ENCODE results near the gene ZNF441.
A peak's percentile ranks its signal among the peaks of the same experiment; 100 is the strongest.

The ZNF441 gene

DNA sequence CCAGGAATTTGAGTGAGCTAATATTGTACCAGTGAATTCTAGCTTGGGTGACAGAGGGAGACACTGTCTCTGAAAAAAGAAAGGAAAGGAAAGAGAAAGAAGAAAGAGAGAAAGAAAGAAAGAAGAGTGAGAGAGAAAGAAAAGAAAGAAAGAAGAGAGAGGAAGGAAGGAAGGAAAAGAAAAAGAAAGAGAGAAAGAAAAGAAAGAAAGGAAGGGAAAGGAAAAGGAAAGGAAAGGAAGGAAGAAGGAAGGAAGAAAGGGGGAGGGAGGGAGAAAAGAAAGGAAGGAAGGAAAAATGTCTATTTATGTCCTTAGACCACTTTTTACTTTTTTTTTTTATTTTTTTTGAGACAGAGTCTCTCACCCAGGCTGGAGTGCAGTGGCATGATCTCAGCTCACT is 26.1 kb downstream of the ZNF441 start:
- no peaks in the 10 kb centered on the region for H3F3A ChIP-seq (ENCODE audit: low read depth)
- no peaks in the 10 kb centered on the region for H3K36me3 ChIP-seq (ENCODE audit: insufficient read depth, low read length)
- H3K4me1 ChIP-seq (ENCODE audit: insufficient read depth, low read length, poor library complexity, severe bottlenecking), result peaks cover 5% of the 10 kb centered on the region
- no peak overlapping the region for H3K4me2 ChIP-seq (ENCODE audit: low read depth, low read length, poor library complexity, severe bottlenecking)
- no peaks in the 10 kb centered on the region for H3K79me2 ChIP-seq (ENCODE audit: insufficient read depth, low read length)
- H3K9ac ChIP-seq (ENCODE audit: low read depth, low read length, poor library complexity, severe bottlenecking), result no peak overlapping the region
- H3K27me3 ChIP-seq (ENCODE audit: insufficient read depth, low read length, poor library complexity, severe bottlenecking), result no peaks in the 10 kb centered on the region
- no peak overlapping the region for H3K4me3 ChIP-seq (ENCODE audit: low read length, poor library complexity, severe bottlenecking)
- no peak for TF ChIP-seq EZH2phosphoT487 (IDR thresholded peaks at IDR 0.05; ENCODE audit: borderline replicate concordance)
- TF ChIP-seq, protein P1, sequence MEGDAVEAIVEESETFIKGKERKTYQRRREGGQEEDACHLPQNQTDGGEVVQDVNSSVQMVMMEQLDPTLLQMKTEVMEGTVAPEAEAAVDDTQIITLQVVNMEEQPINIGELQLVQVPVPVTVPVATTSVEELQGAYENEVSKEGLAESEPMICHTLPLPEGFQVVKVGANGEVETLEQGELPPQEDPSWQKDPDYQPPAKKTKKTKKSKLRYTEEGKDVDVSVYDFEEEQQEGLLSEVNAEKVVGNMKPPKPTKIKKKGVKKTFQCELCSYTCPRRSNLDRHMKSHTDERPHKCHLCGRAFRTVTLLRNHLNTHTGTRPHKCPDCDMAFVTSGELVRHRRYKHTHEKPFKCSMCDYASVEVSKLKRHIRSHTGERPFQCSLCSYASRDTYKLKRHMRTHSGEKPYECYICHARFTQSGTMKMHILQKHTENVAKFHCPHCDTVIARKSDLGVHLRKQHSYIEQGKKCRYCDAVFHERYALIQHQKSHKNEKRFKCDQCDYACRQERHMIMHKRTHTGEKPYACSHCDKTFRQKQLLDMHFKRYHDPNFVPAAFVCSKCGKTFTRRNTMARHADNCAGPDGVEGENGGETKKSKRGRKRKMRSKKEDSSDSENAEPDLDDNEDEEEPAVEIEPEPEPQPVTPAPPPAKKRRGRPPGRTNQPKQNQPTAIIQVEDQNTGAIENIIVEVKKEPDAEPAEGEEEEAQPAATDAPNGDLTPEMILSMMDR (conservative IDR thresholded peaks at IDR 0.05; ENCODE audit: low read length), result no peak
- H3K9me2 ChIP-seq (replicated peaks; ENCODE audit: low read depth, low read length), result no peaks in the 10 kb centered on the region
- no peaks in the 10 kb centered on the region for H4K20me1 ChIP-seq (ENCODE audit: insufficient read depth, low read length, poor library complexity, severe bottlenecking)
- no peaks in the 10 kb centered on the region for H3K9me3 ChIP-seq (ENCODE audit: insufficient read depth, low read depth, low read length)
- H2AFZ ChIP-seq (ENCODE audit: low read length), result no peak overlapping the region

DNA sequence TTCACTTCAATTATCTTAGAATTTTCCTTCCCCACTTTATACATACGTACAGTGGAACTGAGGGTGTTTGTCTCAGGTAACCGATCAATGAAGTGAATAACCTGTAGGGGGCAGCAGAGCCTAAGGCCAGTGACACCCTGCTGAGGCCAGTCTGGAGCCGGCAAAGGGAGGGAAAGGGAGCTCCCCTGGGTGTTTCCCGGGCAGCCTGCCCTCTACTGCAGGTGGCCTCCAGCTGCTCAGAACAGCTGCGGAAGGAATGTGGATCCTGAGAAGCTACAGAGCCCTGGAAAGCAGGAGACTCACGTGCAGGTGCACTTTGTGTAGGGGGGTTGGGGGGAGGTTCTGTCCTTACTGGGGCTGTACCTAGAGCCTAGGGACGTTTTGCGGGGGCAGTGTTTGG is 30.7 kb downstream of the ZNF441 start:
- Histone ChIP-seq H3K36me3 (ENCODE audit: insufficient read depth, low read length) (no peaks in the 10 kb centered on the region), H3K9ac (ENCODE audit: low read depth, low read length, poor library complexity, severe bottlenecking) (peak overlapping the region; percentile 70), H2AFZ (ENCODE audit: low read length) (peak overlapping the region; percentile 85), H3K4me3 (ENCODE audit: low read length, poor library complexity, severe bottlenecking) (peak overlapping the region; percentile 75), H3K4me2 (ENCODE audit: low read depth, low read length, poor library complexity, severe bottlenecking) (peak overlapping the region; percentile 77), H3F3A (ENCODE audit: low read depth) (no peaks in the 10 kb centered on the region), H3K79me2 (ENCODE audit: insufficient read depth, low read length) (no peaks in the 10 kb centered on the region), H3K9me2 (replicated peaks; ENCODE audit: low read depth, low read length) (no peaks in the 10 kb centered on the region), H3K27me3 (ENCODE audit: insufficient read depth, low read length, poor library complexity, severe bottlenecking) (no peaks in the 10 kb centered on the region), H3K9me3 (ENCODE audit: insufficient read depth, low read depth, low read length) (no peaks in the 10 kb centered on the region), H4K20me1 (ENCODE audit: insufficient read depth, low read length, poor library complexity, severe bottlenecking) (no peaks in the 10 kb centered on the region), H3K4me1 (ENCODE audit: insufficient read depth, low read length, poor library complexity, severe bottlenecking) (peaks cover 12% of the 10 kb centered on the region)
- TF ChIP-seq, protein P1 (conservative IDR thresholded peaks at IDR 0.05; ENCODE audit: low read length), result peak; percentile 81
- no peak for TF ChIP-seq EZH2phosphoT487 (IDR thresholded peaks at IDR 0.05; ENCODE audit: borderline replicate concordance)

DNA sequence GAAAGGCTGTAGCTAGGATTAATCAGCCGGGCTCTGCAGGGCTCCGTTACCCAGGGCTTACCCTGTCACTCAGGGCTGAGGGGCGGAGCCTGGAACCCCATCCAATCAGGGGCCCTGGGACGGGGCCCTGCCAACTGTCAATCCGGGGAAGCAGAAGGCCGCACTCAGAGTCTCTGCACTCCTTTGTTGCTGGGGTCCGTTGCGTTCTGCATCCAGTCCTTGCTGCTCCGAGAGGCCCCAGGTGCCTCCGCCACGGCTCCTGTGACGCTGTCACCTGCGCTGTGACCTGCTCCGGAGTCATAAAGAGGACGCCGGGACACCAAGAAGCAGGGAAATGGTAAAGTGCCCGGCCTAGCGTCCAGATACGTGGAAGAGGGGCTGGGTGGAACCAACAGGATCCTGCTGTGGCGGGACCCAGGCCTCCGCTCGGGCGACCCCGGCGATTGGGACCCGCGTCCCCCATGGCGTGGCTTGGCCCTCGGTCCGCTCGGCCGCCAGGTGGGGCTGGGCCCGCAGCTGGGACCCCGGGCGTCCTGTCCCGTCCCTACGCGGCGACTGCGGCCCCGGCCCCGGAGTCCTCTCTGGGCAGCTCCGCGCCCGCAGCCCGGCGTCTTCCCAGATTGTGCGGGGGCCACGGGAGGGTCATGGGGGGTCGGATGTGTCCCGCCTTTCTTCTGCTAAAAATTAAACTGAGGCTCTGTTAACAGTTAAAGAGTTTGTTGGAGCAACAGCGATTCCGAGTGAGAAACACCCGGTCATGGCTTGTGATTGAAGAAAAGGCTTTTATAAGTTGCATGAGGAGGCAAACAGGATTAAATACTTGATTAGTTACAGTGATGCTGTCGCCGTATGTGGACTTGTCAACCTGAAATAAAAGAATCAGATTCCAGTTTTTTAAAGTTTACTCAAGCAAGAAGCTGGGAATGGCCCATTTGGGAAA is 31.9 kb downstream of the ZNF441 start, which contains the start of gene ZNF491:
Gene ZNF491, plus strand, starts transcription at position 133 of the 940 bp plus-strand sequence. CDS start 7,431 bp downstream, outside the sequence.
- Histone ChIP-seq H3K79me2 (ENCODE audit: insufficient read depth, low read length) (no peaks in the 10 kb centered on the region), H3F3A (ENCODE audit: low read depth) (no peaks in the 10 kb centered on the region), H3K4me2 (ENCODE audit: low read depth, low read length, poor library complexity, severe bottlenecking) (peak within 1 kb of the TSS; percentile 77), H3K27me3 (ENCODE audit: insufficient read depth, low read length, poor library complexity, severe bottlenecking) (no peaks in the 10 kb centered on the region), H3K4me3 (ENCODE audit: low read length, poor library complexity, severe bottlenecking) (peak within 1 kb of the TSS; percentile 75), H3K36me3 (ENCODE audit: insufficient read depth, low read length) (no peaks in the 10 kb centered on the region), H3K4me1 (ENCODE audit: insufficient read depth, low read length, poor library complexity, severe bottlenecking) (peaks cover 12% of the 10 kb centered on the region), H3K9me3 (ENCODE audit: insufficient read depth, low read depth, low read length) (no peaks in the 10 kb centered on the region), H2AFZ (ENCODE audit: low read length) (peak within 1 kb of the TSS; percentile 85), H3K9ac (ENCODE audit: low read depth, low read length, poor library complexity, severe bottlenecking) (peak within 1 kb of the TSS; percentile 70), H4K20me1 (ENCODE audit: insufficient read depth, low read length, poor library complexity, severe bottlenecking) (no peaks in the 10 kb centered on the region), H3K9me2 (replicated peaks; ENCODE audit: low read depth, low read length) (no peaks in the 10 kb centered on the region)
- no peak for TF ChIP-seq EZH2phosphoT487 (IDR thresholded peaks at IDR 0.05; ENCODE audit: borderline replicate concordance)
- TF ChIP-seq, protein P1 (conservative IDR thresholded peaks at IDR 0.05; ENCODE audit: low read length), result peak; percentile 39

All from Loucy (cell line).